ENCODE measurements around the gene DHX40. TPM values are rescaled to one million over a fixed set of nuclear protein-coding genes. Genes with fewer than 3 reads are reported as not detected.

Gene DHX40
- polyA plus RNA-seq, 1 of the 3 experiments (the other 2 are of a cell fraction) = 33.8 TPM

Small RNA genes within 50 kb of the gene (small RNA-seq; reads per million reads assigned to genes)
- 0 reads per million in 7 experiments for gene RNU4-13P

Other genes starting within 250 kb of the DHX40 start
- 3.2 and 5.5 TPM in 2 replicates for gene YPEL2, start 234.0 kb upstream of the DHX40 start, polyA plus RNA-seq (2012; rRNA removed)
- 160 and 217 TPM in 2 replicates for gene CLTC, start 54.3 kb downstream of the DHX40 start, polyA plus RNA-seq (2012; rRNA removed)
- gene PTRH2, start 141.8 kb downstream of the DHX40 start, polyA plus RNA-seq (2012; rRNA removed) = 101 and 140 TPM in 2 replicates
- gene VMP1, start 142.0 kb downstream of the DHX40 start, polyA plus RNA-seq (2012; rRNA removed) = 169 and 338 TPM in 2 replicates

Measured in SK-N-SH (cell line).